AG10803 (cell line): ENCODE data around the gene SLCO3A1.
"Not testable (repeated sequence)": the region's sequence is repeated elsewhere in the genome, so short reads cannot be mapped to it uniquely, and the experiment has no call there.

Source experiments
- DNase-seq: peaks from one replicate; pipeline ENCODE4 v3.0.0; 2010; ENCODE audit warnings: low read depth
- H3K4me3 ChIP-seq: 2 replicates; pipeline ENCODE4 v1.5.1; 2011; ENCODE audit warnings: mild to moderate bottlenecking, low read length, control low read depth
- CTCF ChIP-seq: conservative IDR thresholded peaks from 2 replicates; pipeline ENCODE4 v1.5.1; 2011; ENCODE audit warnings: mild to moderate bottlenecking, low read length, control low read depth, inconsistent platforms

Gene SLCO3A1

DNA sequence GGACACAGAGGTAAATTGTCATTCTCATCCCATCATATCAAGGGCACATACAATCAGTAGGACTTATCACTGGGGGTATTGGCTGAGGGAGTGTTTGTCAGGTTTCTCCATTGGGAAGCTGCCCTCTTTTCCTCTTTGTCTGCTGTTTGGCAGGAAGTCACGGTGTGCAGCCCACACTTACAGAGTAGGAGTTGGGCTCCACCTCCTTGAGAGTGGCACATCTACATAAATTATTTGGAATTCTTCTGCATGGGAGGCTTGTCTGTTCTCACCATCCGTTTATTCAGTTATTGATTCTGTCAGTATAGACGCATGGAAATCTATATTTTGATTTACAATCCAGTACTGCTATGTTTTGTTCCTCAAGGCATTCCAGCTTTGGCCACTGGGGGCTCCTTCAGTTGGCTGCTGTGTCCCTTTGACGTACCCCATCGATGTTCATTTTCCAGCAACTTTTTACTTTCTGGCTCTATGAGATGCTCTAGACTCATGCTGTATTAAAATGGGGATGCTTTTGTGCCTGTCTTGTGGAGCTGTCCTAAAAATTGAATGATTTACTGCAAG is 200.3 kb downstream of the SLCO3A1 start:
- peak; percentile 31 for TF ChIP-seq CTCF

GRCh38 chr15:92056875-92057274 is 203.4 kb downstream of the SLCO3A1 start:
- no peak for TF ChIP-seq CTCF
- no peak overlapping the region for H3K4me3 ChIP-seq
- DNase-seq = no peak

More for the DNA sequence above, 200.3 kb downstream of the SLCO3A1 start:
- no peak overlapping the region for H3K4me3 ChIP-seq
- no peak for DNase-seq

GRCh38 chr15:92059036-92059970 is 205.8 kb downstream of the SLCO3A1 start:
- H3K4me3 ChIP-seq = no peak overlapping the region
- no peak for DNase-seq
- TF ChIP-seq CTCF = no peak

DNA sequence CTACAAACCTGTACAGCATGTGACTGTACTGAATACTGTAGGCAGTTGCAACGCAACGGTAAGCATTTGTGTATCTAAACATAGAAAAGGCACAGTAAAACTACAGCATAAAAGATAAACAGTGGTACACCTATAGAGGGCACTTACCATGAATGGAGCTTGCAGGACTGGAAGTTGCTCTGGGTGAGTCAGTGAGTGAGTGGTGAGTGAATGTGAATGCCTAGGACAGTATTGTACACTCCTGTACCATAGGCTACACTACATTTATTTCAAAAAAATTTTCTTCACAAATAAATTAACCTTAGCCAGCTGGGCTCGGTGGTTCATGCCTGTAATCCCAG is 206.4 kb downstream of the SLCO3A1 start:
- H3K4me3 ChIP-seq, DNase-seq: not testable (repeated sequence)

DNA sequence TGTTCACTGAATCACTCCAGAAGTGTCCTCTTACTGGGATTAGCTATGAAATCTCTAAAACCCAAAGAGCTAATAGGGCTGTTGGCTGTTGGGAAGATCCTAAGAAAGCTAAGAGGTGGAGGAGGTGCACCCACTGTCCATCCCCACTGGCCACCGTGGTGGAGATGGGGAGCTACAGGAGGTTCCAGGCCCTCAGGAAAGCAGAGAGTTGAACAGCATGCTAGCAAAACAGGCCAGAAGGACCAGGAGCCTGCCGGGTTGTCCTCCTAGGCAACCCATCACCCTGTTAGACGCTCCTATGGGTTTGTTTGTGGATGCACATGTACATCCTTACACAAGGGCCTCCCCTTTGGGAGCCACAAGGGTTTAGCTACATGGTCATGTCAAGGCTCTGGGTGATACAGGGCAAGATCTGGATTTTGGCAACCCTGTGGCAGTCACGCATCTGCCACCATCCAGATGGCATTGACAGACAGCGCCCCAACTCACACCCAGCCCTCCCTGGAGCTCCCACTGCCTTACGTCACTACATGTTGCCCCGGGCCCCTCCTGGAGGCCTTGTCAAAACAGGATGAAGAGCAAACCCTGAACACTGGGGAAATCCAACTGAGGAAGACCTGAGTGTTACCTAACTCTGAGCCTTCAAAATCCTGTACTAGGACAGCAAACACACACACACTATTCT is 208.1 kb downstream of the SLCO3A1 start:
- H3K4me3 ChIP-seq = no peak overlapping the region
- DNase-seq = no peak
- TF ChIP-seq CTCF = no peak

DNA sequence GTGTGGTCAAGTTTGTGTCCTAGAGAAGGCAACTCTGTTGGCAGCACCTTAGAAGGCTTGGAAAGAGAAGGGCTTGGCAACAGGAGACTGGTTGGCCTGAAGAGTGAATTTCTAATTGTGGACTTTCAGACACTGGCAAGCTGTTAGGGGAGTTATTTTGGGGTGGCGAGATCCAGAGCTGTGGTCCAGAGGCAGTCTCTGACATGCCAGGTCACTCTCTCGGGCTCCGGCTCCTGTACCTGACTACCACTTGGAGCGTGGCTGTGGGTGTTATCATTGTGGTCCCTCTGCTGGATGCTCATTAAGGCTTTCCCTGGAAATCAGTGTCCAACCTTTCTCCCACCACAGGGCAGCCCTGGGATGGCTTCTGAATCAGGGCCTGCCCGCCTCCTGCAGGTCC is 209.0 kb downstream of the SLCO3A1 start:
- no peak overlapping the region for H3K4me3 ChIP-seq
- no peak for TF ChIP-seq CTCF
- DNase-seq = no peak

GRCh38 chr15:92068121-92068520 is 214.6 kb downstream of the SLCO3A1 start:
- H3K4me3 ChIP-seq = no peak overlapping the region
- no peak for DNase-seq
- no peak for TF ChIP-seq CTCF
